ENCODE measurements around the gene NEUROG1.

NEUROG1 gene

GRCh38 chr5:135535820-135536801 is at the start of gene NEUROG1:
Gene NEUROG1, minus strand, starts transcription at chr5:135535964. Its CDS starts 274 bp downstream, at chr5:135535690.
- peak; percentile 67 to 86 for DNase-seq

- DNase-seq, result no peak
Measured at GRCh38 chr5:135584918-135585317, 49.2 kb upstream of the NEUROG1 start.

- DNase-seq, result no peak
Measured at GRCh38 chr5:135584276-135584675, 48.5 kb upstream of the NEUROG1 start.

- no peak for DNase-seq
Measured at GRCh38 chr5:135582099-135582781, 46.5 kb upstream of the NEUROG1 start.

GRCh38 chr5:135578685-135579341 is 43.0 kb upstream of the NEUROG1 start, which contains the start of gene CXCL14:
Gene CXCL14, minus strand, starts transcription at chr5:135578991. Its CDS starts 213 bp downstream, at chr5:135578778.
- peak; percentile 49 to 69 for DNase-seq

- no peak for DNase-seq
Measured at GRCh38 chr5:135578305-135578684, 42.5 kb upstream of the NEUROG1 start.

- DNase-seq, result no peak
Measured at GRCh38 chr5:135577421-135577820, 41.7 kb upstream of the NEUROG1 start.

- no peak for DNase-seq
Measured at GRCh38 chr5:135576075-135576599, 40.4 kb upstream of the NEUROG1 start.

- DNase-seq, result no peak
Measured at GRCh38 chr5:135574493-135574892, 38.7 kb upstream of the NEUROG1 start.

GRCh38 chr5:135571902-135572301 is 36.1 kb upstream of the NEUROG1 start:
- DNase-seq, result no peak

- no peak for DNase-seq
Measured at GRCh38 chr5:135571066-135571609, 35.4 kb upstream of the NEUROG1 start.

- DNase-seq, result no peak
Measured at GRCh38 chr5:135570453-135570764, 34.6 kb upstream of the NEUROG1 start.

GRCh38 chr5:135569755-135570452 is 34.1 kb upstream of the NEUROG1 start:
- peak in 1 of 2 experiments; percentile 67 for DNase-seq

- no peak for DNase-seq
Measured at GRCh38 chr5:135568923-135569360, 33.2 kb upstream of the NEUROG1 start.

- no peak for DNase-seq
Measured at GRCh38 chr5:135568246-135568645, 32.5 kb upstream of the NEUROG1 start.

GRCh38 chr5:135567661-135568060 is 31.9 kb upstream of the NEUROG1 start:
- no peak for DNase-seq

- DNase-seq, result peak in 1 of 2 experiments; percentile 45
Measured at GRCh38 chr5:135566422-135567400, 30.9 kb upstream of the NEUROG1 start.

GRCh38 chr5:135565725-135566421 is 30.1 kb upstream of the NEUROG1 start:
- peak; percentile 17 to 50 for DNase-seq

- DNase-seq, result no peak
Measured at GRCh38 chr5:135565266-135565665, 29.5 kb upstream of the NEUROG1 start.

GRCh38 chr5:135564331-135564730 is 28.6 kb upstream of the NEUROG1 start:
- DNase-seq, result peak; percentile 64 to 85

Data from NCI-H524 (cell line).